HK-2 (cell line): Measurements from ENCODE around the gene SNCB.

ENCODE experiments used
- DNase-seq: peaks from one replicate; pipeline ENCODE4 v3.0.0-alpha.2; 2018; ENCODE audit not compliant: unreplicated experiment

Gene SNCB

GRCh38 chr5:176660860-176661641 lies 30.7 kb upstream of the SNCB start:
- DNase-seq, result peak; percentile 67

GRCh38 chr5:176660530-176660859 lies 30.2 kb upstream of the SNCB start:
- no peak for DNase-seq

DNA sequence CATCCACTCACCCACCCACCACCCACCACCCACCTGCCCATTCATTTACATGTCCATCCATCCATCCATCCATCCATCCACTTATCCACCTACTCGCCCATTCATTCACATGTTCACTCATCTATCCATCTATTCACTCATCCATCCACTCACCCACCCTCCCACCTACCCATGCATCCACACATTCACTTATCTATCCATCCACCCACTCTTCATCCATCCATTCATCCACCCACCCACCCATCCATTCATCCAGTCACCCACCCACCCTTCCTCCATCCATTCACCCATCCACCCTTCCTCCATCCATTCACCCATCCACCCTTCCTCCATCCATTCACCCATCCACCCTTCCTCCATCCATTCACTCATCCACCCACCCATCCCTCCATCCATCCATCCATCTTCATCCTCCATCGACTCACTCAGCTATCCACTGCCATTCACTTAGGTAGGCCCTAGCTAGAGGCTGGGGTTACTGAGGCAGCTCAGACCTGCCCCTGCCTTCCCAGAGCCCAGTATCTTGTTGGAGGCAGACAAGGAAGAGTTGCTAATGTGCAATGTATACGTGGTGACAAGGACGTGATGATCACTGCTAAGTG lies 29.6 kb upstream of the SNCB start:
- DNase-seq, result no peak

DNA sequence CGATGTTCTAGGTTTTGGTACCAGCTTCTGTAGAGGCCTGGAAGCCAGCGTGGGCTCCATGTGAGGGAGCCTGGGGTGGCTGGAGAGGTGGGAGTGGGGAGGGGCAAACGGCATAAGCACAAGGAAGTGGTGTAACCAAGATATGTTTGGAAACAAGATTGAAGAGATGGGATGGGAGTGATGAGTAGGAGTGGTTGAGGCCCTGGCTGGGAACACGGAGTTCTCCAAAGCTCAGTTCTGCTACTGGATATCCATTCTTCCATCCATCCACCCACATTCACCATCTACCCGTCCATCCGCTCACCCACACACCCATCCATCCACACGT lies 29.1 kb upstream of the SNCB start:
- DNase-seq, result no peak

DNA sequence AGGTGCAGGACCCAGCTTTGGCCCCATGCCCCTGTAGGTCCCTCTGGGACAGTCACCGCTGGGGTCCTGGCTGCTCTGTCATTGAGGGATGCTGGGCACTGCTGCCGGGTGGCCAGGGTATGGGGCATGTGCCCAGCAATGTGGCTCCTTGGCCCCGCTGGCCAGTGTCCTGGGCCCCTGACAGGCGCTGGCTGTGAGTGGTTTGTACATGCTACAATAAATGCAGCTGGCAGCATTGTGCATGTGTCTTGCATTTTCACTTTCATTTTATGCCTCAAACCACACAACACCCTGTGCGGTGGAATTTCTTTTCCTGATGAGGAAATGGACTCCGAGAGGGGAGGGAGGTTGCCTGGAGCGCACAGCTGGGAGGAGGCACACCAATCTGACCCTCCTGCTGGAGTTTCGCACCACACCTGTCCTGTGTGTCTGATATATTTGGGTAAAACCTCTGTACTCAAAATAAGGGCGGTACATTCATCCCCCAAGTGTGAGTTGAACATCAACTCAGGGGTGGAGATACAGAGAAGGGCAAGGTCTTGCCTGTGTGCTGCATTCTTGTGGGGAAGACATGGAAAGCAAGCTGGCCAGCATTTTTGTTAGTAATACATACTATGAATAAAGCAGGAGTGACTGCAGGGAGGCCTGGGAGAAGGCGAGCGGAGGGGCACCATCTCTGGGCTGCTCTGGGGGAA lies 28.6 kb upstream of the SNCB start:
- no peak for DNase-seq

- DNase-seq, result peak; percentile 40
These were observed 27.8 kb upstream of the SNCB start for GRCh38 chr5:176658007-176658599.

- no peak for DNase-seq
These were observed 26.2 kb upstream of the SNCB start for GRCh38 chr5:176656467-176656990.

- no peak for DNase-seq
These were observed 24.5 kb upstream of the SNCB start for GRCh38 chr5:176654856-176655255.

DNA sequence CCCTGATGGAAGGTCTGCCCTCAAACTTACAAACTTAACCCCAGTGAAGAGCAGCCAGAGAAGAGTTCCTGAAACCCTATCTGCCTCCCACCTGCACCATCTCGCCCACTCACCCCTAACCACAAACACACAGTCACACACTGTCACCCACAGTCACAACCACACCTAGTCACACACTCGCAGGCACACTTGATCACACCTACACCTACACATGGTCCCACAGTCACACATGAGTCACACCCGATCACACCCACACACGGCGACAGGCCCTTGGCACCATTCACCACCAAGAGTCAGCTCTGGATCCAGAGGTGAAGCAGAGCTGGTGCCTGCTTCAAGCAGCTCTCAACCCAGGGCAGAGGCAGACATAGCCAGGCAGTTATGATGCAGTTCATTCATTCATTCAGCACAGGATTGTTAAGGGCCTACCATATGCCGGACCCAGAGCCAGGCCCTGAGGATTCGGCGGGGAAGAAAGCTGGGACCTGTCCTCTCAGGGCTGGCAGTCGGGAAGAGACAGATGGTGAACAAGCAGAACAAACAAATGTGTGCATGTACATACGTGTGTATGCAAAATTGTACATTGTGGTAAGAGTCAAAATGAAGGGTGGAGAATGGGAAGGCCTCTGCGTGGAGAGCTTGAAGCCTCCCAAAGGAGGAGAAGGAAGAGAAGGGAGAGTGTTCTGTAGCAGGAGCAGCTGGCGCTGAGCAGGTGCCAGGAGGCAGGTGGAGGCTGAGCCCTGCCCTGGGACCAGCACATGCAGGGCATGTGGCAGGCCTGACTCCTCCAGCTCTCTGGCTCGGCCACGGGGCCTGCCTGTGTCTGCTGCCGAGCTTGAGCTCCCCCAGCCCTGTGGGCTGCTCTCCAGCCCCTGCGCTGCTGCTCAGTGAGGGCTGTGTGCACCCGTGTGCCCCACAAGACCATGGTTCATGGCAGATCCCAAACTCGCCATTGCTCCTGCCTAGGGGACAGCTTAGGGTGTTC lies 23.4 kb upstream of the SNCB start:
- DNase-seq, result no peak

- no peak for DNase-seq
These were observed 21.8 kb upstream of the SNCB start for GRCh38 chr5:176652136-176652535.

DNA sequence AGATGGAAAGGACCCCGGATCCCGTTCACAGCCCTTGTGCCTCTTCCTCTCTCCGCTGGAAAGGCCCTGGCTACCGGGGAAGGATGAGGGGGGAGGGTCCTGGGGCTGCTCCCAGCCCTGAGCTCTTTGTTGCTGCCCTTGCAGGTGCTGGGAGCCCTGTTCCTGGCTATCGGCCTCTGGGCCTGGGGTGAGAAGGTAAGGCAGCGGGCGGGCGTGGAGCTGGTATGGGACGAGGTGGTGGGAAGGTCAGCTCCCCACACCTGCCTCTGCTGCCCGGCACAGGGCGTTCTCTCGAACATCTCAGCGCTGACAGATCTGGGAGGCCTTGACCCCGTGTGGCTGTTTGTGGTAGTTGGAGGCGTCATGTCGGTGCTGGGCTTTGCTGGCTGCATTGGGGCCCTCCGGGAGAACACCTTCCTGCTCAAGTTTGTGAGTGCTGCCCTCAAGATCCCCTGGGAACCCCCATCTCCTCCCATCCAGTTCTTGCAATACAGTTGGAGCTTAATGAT lies 21.2 kb upstream of the SNCB start:
- no peak for DNase-seq

DNA sequence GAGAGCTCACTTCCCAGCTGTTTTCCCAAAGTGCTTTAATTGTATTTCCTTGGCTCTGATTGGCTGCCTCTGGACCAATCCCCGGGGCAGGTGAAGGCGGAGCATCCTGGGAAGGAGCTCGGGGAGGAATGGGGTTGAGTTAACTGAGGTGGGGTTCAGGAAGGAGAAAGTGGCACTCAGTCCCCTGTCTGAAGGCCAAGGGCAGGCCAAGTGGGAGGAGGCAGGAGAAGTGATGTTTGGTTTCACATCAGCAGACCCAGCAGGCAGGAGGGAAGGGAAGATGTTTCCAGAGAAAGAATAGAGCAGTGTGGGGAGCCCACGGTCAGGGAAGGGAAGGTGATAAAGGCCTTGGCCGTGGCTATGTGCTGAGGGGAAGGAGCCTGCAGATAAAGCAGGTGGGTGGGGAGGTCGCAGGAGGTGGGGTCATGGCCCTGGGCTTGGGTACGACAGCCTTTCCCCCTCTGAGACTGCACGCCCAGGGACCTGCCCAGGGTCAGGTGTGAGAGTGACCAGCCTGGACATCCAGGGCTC lies 20.1 kb upstream of the SNCB start:
- no peak for DNase-seq

DNA sequence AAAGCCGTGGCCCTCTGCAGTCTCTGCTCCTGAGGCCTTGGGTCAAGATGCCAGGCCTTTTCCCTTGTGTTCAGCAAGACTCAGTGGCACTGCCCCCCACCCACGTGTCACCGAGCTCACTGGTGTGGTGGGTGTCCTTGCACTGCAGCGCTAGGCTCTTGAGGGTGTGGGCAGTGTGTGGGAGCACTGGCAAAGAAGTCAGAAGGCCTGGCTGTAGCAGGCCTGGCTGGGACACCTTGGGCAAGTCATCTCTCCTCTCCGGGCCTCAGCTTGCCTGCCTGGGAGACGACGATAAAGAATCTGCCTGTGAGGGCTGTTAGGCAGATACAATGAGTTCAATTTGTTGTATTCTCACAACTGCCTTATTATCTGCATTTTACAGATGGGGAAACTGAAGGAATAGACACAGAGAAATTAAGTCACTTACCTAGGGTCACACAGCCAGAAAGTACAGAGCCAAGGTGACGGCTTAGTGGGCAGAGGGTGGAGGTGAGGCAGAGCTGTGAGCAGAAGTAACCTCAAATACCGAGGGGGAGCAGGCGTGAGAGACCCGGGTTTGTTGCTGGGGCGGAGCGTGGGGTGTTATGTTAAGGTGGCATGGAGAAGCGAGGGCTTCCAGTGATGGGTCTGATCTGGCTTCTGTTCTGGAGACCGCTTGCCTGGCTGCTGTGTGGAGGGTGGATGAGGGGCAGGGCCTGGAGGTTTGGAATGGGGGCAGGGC lies 18.3 kb upstream of the SNCB start:
- no peak for DNase-seq

- DNase-seq, result peak; percentile 40
These were observed 17.6 kb upstream of the SNCB start for GRCh38 chr5:176647843-176648473.

GRCh38 chr5:176647030-176647842 lies 16.9 kb upstream of the SNCB start, which contains the start of gene TSPAN17:
Gene TSPAN17 (plus strand): TSS chr5:176647484. CDS start chr5:176647616, 132 bp downstream.
- DNase-seq, result peak; percentile 98

DNA sequence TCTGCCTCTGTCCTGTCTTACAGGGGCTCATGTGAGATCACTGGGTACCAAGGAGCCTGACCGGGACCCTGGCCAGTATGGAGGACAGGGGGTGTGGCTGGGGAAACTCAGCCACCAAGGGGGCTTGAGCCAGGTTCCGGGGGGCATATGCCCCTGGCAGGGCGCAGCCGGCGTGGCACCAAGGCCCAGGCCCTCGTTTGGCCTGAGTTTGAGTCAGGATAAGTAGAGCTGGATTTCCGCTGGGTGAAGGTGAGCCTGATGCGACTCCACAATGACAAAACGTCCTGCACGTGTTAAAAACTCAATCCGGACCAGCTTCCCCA lies 16.3 kb upstream of the SNCB start:
- DNase-seq, result no peak

GRCh38 chr5:176646049-176646706 lies 15.8 kb upstream of the SNCB start:
- DNase-seq, result no peak

DNA sequence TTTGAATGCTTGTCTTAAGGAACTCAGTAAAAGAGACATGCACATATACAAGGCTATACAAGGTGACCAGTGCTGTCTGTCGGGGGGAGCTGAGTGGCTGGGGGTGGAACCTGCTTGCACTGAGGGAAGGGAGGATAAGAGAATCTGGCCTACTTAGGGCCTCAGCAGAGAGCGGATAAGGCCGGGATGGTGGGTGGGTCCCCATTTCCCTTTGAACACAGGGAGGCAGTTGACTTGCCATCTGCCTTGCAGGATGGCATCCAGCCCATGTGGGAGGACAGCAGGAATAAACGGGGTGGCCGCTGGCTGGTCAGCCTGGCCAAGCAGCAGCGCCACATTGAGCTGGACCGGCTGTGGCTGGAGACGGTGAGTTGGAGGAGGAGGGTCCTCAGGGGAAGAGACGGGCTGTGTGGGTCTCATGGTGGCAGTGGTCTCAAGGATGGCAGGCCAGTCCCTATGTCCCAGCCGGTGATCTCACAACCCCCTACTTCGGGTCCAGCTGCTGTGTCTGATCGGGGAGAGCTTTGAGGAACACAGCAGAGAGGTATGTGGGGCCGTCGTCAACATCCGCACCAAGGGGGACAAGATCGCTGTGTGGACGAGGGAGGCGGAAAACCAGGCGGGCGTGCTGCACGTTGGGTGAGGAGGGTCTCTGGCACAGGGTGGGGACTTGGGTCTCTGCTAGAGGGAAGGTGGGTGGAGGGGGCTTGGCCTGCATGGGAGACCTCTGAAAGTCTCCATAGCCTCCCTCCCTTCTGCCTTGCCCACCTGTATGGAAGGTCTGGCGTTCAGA lies 14.7 kb upstream of the SNCB start:
- DNase-seq, result no peak
